Islet precursor cell (in vitro differentiated cells): Measurements from ENCODE around the gene NOL6.
A peak's percentile ranks its signal among the peaks of the same experiment; 100 is the strongest.

Source experiments
- DNase-seq: peaks from one replicate; pipeline ENCODE4 v3.0.0-alpha.2; 2018

The NOL6 gene

DNA sequence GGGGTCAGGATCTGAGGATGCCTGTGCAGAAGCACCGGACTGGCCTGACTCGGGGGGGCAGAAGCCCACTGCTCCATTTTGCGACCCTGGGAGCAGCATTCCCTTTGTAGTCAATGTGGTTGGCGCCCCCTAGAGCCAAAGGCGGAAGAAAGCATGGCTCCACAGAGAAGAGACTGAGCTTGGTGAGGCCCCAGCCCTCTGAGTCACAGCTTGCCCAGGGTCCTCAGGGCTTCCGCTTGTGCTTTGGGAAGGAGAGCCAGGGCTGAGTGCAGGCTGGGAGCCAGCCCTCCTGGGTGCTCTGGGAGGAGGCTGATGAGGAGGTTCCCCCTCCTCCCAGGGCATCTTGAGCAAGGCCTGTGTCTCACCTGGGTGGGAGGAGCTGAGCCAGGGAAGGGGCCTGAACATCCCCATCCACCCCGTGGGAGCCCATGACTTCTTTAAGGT lies 20.9 kb downstream of the NOL6 start:
- DNase-seq: peak; percentile 95

DNA sequence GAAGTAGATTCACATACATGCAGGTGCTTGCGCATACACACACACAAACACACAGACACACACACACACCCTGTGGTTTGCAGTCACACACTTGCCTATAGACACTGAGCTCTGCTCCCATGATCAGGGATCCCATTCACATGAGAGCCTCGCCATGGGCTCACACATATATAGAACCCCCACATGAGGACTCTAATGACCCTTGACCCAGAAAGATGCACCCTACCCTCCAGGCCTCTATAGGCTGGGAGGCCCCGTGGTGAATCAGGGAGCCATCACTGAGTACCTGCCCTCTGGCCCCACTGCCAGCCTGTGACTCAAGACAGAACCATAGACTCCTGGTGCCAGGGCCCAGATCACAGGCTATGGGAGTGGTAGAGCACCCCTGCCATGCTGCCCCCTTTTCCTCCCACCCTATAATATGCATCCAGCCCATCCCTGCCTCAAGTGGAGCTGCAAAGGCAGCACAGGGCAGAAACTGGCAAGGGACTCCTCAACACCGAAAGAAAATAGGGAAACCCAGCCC lies 23.0 kb downstream of the NOL6 start:
- no peak for DNase-seq

DNA sequence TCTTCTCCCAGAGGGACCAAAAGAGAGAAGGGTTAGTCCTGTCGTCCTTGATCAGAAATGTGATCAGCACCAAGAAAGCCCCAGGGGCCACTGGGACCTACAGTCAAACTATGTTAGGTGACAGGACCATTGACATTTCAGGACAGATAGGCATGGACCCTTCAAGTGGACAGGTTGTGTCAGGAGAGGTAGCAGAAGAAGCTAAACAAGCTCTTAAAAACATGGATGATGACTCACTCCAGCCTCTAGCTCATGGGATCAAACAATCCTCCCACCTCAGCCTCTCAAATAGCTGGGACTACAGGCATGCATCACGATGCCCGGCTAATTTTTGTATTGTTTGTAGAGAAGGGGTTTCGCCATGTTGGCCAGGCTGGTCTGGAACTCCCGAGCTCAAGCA lies 24.0 kb downstream of the NOL6 start:
- DNase-seq: no peak

DNA sequence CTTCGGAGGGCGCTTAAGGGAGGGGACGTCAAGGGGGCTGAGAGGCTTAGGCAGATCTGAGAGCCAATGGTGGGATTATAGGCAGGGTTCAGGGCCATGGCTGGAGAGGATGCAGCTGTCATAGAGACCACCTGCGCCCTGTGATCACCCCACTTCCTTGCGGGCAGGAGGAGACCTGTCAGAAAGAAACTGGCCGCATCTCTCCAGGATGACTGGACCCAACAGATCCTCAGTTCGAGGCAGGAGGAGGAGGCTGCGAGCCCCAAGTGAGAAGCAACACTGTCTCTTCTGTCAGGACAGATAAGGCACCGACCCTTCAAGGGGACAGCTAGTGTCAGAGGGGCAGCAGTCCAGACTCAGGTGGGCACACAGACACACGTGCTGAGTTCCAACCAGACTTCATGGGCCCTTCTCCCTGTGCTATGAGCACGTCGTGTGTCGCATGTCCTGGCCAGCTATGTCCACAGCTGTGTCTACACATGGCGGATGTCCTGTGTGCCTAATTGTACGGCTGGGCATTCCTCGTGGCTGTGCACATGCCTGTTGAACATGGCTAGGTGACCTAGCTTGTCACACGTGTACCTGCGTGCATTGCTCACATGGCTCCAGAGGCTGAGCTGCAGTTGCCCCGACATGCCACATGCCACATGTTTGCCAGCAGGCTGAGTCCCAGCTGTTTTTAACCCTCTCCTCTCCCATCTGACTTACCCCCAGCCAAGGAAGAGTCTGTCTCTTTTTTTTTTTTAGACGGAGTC lies 25.7 kb downstream of the NOL6 start:
- no peak for DNase-seq

DNA sequence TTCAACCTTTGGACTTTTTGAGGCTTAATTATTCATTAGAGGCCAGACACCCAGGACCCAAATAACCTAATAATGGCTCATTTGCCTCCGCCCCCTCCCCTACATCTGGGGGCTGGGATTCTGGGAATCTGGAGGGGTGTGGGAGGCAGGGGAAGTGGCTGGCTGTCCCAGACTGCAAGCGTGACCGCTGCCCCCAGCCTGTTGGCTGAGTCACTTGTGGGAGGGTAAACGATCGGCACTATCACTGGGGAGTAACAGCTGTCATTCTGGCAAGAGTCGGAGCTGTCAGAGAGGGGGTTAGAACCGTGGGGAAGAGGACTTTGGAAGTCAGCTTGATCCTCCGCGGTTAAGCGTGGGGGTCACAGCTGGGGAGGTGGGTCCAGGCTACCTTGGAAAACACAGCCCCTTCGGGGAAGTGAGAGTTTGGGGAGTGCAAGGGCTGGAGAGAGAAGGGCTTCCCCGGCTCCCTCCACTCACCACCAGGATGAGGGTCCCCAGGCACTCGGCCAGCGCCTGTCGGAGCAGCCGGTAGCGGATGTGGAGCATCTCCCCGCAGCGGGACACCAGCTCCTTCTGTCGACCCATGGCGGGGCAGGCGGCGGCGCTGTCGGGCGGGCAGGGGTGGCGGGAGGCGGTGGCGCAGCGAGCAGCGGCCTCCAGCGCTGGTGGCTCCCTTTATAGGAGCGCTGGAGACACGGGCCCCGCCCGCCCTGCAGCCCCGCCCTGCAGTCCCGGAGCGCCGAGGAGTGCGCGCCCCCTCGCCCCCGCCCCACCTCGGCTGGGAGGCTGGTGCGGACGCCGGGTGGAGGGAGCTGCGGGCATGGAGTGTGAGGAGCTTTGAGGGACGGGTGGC lies 26.6 kb downstream of the NOL6 start, which contains the start of gene AQP3:
TSS of gene AQP3 (minus strand) at position 648 of the 853 bp plus-strand sequence. CDS start at position 585, 63 bp downstream.
- peak; percentile 91 for DNase-seq

DNA sequence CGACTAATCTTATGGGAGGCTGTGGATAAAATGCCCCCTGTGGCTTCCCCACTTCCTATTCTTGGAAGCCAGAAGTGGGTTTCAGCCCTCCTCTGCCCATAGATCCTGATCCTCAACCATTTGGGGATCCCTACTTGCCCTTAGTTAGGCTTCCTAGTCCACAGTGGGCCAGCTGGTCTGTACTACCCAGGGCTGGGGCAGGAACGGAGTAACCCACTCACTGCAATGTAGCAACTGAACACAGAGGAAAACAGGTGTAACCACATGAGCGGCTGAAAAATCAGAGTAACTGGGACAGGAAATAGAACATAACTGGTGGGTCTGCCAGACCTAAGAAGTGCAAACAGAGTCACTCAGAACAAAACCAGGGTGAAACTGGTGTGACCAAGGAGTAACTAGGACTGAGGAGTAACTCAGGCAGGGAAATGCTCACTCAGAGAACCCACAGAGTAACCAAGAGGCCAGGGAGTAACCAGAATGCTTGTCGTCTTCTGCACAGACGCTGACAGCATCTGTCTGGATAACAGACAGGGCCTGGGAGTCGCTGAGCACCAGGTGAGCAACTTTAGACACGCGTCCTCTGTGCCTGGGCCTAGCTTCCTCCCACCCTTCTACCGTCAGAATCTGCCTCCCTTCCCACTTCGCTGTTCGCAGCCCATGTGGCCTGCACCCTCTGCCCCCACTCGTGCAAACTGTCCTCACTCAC lies 27.3 kb downstream of the NOL6 start:
- DNase-seq: peak; percentile 75

DNA sequence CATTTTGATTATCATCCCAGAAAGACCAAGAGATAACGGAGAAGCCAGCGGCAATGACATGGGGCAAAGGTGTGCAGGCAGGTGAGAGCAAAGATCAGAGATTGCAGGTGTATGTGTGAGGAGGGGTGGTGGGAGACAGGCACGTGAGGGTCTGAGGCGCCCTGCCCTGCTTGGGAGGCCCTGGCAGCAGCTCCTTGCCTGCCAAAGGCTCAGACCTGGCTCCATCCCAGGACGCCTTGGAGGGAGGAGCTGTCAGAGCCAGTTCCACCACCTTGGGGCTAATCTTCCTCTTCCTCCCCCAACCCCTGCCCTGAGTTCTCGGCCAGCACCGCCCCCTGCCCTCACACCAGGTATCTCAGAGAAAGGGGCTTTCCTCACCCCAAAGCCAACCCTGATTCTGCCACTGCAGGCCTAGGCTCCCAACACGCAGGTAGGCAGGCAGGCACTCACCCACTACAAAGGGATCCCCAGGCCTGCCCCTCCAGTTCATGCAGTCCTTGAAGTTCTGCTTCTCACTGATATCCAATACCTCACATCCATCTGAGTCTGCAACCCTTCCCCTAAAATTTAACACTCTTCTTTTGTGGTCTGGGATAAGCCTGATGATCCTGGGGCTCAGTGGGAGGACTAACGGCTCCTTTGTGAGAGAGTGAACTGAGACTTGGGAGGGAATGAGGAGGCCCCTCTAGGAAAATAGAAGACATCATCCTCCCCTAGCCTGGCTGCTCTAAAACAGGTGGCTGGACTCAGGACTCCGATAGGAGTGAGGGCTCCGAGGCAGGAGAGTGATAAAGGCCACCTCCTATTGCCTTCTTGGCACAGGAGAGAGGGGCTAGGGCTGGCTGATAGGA lies 28.1 kb downstream of the NOL6 start:
- no peak for DNase-seq

DNA sequence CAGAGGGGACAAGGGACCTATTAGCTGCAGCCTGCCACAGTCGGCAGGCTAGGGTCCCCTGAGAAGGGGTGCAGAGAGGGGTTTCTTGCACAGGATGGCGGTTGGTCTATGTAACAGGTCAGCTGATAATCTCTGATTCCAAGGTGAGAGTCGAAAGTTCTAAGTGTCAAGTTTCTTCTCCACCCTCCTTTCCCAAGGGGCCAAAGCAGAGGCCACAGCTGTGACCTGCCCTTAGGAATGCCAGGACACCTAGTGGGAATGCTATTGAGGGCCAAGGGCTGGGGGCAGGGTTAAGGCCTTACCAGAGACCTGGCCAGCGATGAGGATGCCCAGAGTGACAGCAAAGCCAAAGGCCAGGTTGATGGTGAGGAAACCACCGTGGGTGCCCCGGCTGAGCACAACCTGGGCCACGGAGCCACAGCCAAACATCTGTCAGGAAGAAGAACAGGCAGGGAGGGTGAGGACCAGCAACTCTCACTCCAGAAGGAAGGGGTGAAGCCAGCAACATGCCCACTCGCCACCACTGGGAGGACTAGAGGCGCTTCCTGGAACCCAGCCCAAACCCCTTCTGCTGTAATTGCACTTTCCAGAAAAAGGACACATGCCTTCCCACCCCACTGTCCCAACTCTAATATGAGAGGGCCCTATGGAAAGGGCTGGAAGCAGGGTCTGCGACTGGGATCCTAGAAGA lies 30.1 kb downstream of the NOL6 start:
- DNase-seq: no peak

DNA sequence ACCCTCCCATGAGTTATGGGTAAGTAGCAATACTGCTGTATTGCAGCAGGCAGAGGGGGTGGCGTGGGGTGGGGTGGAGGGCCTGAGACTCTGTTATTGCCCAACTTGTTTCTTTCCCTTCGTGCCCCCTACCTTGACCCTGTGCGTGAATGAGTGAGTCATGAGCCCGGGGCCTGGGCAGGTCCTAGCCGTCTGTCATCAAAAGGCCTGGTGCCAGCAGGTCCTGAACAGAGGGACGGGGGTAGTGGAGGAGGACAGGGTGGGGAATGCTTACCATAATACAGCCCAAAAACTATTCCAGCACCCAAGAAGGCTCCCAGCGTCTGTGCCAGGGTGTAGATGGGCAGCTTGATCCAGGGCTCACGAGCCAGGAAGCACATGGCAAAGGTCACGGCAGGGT lies 30.7 kb downstream of the NOL6 start:
- DNase-seq: no peak

DNA sequence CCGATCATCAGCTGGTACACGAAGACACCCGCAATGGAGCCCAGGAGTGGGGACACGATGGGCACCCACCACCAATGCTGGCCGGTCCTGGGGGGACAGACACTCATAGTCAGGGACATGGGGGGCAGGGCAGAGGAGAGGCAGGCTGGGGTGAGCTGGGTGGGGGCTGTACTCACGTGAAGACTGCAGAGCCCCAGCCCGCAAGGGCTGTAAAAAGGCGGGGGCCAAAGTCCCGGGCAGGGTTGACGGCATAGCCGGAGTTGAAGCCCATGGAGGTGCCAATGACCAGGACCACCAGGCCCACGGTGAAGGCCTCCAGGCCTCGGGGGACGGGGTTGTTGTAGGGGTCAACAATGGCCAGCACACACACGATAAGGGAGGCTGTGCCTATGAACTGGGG lies 31.6 kb downstream of the NOL6 start:
- no peak for DNase-seq

DNA sequence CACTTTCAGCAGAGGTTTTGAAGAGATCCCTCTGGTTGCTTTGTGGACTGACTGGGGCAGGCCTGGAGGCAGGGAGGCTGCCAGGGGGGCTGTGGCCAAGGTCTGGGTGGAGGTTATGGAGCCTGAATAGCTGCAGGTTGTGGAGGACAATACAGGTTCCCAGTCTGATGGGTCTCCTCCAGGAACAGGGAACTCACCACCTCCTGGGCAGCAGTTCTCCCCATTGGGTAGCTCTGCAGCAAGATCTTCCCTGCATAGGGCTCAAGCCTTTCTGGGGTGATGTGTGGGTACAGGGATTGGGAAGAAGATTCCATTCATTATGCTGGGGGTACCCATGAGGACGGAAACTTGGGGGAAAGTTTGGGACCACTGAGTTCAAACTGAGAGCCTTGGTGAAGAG lies 33.1 kb downstream of the NOL6 start:
- DNase-seq: no peak

DNA sequence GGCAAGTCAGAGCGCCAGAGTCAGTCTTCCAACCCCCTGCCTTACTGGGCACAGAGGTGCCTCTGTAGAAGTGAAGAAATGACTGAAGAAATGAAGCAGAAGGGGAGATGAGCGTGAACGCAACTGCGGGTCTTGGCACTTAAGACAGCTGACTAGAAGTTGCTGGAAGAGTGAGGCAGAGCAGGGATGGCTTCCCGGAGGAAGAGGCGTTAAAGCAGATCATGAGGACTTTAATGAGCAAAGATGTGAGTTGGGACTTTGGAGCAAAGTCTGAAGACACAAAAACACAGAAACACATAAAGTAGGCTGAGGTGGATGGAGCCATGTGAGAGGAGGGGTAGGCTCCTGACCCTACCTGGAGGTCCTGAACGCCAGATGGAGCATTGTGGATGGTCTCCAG lies 33.5 kb downstream of the NOL6 start:
- no peak for DNase-seq

DNA sequence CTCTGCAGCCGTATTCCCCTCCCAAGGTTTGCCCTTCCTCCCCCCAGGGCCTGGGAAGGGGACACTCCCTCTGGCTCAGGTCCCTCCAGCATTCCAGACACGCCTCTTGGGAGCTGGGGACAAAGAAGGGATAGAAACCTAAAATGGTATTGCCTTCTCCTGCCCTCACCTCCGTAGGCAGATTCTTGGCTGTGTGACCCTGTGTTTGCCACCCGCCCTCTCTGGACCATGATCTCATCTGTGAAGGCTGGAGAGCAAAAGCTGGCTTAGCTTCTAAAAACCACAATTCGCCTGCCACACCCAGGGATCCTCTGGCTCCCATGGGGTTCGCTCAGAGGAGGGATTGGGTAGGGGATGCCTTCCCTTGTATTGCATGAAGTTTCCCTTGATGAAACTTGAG lies 34.0 kb downstream of the NOL6 start:
- DNase-seq: no peak

DNA sequence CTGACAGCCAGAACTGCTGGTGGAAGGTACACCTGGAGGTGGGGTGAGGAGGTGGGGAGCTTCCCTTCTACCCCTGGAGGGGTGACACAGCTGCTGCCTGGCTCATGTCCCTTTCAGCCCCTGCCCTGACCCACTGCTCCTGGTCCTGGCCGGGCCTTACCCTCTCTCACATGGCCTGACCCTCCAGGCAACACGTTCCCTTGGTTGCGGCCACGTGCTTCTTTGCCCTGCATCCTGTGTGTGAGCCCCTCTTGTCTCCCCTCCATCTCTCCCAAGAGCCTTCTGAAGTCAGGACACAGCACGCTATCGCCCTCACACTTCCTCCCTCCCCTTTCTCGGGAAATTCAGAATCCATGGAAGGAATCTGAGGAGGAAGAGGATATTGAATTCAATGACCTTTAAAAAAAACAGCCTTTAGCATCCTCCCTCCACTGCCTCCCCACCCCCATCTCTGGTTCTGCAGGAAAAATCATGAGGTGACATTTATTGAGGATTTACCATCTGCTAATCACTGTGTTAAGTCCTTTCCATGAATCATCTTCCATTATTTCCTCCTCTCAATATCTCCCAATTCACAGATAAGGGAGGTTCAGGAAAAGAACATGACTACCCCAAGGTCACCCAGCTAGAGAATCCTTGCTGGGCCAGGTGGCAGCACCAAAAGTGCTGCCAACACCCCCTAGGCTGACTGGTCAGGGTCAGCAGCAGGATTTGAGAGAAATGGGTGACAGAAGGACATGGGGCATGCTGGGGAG lies 34.6 kb downstream of the NOL6 start:
- no peak for DNase-seq

DNA sequence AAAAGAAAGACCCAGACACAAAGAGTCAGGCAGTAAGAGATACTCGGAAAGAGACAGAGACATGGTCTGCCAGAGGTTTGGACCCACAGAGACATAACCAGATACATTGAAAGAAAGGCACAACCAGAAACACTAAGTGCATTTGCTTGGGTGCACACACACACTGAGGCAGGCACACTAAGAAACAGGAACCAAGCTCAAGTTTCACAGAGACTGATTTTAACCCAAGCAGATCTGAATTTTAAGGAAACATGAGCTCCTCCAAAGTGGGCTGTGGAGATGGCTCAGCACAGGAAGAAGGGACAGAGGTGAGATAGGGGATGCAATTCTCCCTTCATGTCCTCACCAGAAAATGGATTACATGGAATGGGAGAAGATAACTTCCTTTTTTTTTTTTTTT lies 35.8 kb downstream of the NOL6 start:
- DNase-seq: no peak

DNA sequence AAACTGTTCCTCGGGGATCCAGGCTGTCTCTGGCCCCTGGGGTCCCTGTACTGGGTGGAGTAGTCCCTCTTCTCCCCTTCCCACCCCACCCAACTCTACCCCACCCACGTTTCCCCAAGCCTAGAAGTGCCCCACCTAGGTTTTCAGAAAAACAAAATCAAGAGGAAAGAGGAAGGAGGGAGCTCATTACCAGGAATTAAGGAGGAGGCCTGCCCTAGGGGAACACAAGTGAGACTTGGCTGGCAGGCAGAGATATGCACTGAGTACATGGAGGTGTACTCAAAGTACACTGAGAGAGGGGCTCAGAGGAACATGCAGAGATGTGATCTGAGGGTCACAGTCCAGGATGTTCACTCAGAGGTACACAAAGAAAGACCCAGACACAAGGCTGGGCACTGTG lies 36.5 kb downstream of the NOL6 start:
- DNase-seq: no peak

DNA sequence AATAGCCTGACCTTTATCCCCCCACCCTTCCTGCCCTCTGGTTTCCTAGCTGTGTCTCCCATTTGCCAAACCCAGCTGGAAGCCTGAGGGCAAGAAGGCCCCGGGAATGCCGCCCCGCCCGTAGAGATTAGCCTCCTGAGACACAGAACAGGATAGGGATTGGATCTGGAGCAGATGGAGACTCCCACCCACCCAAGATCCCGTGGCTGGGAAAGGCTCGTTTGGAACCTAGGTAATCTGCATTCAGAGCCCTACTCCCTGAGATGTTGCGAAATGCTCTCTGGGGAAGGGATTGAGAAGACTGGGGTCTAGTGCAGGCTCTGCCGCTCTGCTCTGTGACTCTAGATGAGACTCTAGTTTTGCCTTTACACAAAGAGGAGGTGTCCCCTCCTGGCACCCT lies 37.3 kb downstream of the NOL6 start:
- peak; percentile 96 for DNase-seq

DNA sequence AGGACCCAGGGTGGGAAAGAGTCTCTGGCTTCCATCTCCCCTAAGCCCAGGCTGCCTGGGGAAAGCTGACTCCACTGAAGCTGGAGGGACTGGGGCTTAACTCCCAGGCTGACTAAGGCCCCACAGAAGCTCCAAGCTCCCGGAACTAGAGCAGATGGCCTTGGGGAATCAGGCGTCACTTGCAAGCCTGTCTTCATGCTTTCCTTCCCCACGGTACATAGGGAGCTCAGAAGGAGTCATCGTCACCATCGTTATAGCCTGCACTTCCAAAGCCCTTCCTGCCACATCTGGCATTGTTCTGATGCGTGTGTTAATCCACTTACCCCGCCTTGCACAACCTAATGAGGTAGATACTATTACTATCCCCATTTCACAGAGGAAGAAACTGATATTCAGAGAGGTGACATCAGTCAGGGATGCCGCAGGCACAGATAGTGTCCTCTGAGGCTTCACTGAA lies 37.9 kb downstream of the NOL6 start:
- DNase-seq: no peak

DNA sequence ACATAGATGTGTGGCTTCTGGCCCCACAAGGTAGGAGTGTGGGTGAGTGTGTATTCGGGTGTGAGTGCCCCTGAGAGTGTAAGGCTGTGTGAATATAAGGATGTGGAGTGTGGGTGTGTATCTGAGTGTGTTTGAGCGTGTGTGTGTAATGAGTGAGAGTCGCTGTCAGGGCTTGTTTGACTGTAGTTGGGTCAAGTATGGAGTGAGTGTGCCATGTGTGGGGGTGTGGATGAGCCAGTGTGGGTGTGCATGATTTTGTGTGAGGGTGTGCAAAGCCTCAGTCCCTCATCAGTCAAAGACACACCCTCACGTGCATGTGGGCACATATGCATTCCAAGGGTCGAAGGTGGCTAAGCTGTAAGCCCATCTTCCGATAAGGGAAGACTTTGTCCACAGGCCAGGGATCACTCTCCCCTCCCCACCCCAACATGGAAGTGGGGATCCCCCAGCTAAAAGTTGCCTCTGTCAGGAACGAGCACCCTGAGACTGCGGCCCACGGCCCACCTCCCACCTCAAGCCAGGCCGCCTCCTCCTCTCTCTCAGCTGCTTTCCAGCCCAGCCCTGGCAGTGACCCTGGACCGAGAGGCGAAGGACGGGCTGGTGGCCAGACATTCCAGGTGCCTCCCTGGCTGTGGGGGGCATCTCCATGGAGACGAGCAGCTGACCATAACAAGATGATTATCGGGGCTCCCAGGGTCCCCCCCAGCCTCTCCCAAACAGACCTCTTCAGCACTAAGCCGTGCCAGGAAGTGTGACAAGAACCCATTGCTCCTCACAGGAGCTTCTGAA lies 39.2 kb downstream of the NOL6 start:
- DNase-seq: no peak

DNA sequence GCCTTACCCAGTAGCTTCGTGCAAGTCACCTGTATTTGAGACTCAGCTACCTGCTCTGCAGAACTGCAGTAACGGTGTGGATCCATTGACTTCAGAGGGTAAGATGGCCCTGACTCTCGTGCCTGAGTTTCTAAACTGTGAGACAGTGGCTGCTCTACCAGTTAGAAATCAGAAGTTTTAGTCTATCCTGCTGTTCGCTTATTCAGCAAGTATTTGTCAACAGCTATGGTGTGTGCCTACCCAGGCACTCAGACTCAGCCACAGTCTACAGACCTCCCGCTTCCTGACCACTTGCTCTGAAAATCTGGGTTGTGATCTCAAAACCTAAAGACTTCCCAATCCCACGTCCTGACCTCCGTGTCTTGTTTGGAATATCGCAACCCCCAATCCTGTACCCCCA lies 39.9 kb downstream of the NOL6 start:
- no peak for DNase-seq
